ENCODE measurements around the gene ERCC3. TPM values are rescaled to one million over a fixed set of nuclear protein-coding genes. Genes with fewer than 3 reads are reported as not detected.

ERCC3 gene
- total RNA-seq, 1 experiment from 2014 or later, result 52.5 TPM

GRCh38 chr2:127275789-127276188, 18.2 kb downstream of the ERCC3 start:
- H3K36me3 Mint-ChIP-seq (ENCODE audit: insufficient read depth, unreplicated experiment), result peaks cover 92% of the 10 kb centered on the region
- intact Hi-C loops (cut with micrococcal nuclease; ENCODE audit: unreplicated experiment), result no loop called here
- CTCF ChIA-PET, result no interaction called here
- no peaks in the 10 kb centered on the region for H3K9me3 Mint-ChIP-seq (ENCODE audit: unreplicated experiment)
- Histone ChIP-seq H3K27me3 (replicated peaks; ENCODE audit: control insufficient read depth, insufficient read depth, low read length) (no peaks in the 10 kb centered on the region), H3K4me1 (no peaks in the 10 kb centered on the region), H3K36me3 (ENCODE audit: control insufficient read depth, insufficient read depth, low read length) (peaks cover 8% of the 10 kb centered on the region), H3K9me3 (no peaks in the 10 kb centered on the region), H3K4me3 (ENCODE audit: low read depth, low read length) (no peak overlapping the region)
- H3K27ac Mint-ChIP-seq (ENCODE audit: unreplicated experiment), result no peak overlapping the region
- no peak overlapping the region for H3K4me3 Mint-ChIP-seq (ENCODE audit: unreplicated experiment)
- no peaks in the 10 kb centered on the region for H3K27me3 Mint-ChIP-seq (ENCODE audit: insufficient read depth, unreplicated experiment)
- TF ChIP-seq, protein P1, sequence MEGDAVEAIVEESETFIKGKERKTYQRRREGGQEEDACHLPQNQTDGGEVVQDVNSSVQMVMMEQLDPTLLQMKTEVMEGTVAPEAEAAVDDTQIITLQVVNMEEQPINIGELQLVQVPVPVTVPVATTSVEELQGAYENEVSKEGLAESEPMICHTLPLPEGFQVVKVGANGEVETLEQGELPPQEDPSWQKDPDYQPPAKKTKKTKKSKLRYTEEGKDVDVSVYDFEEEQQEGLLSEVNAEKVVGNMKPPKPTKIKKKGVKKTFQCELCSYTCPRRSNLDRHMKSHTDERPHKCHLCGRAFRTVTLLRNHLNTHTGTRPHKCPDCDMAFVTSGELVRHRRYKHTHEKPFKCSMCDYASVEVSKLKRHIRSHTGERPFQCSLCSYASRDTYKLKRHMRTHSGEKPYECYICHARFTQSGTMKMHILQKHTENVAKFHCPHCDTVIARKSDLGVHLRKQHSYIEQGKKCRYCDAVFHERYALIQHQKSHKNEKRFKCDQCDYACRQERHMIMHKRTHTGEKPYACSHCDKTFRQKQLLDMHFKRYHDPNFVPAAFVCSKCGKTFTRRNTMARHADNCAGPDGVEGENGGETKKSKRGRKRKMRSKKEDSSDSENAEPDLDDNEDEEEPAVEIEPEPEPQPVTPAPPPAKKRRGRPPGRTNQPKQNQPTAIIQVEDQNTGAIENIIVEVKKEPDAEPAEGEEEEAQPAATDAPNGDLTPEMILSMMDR (IDR thresholded peaks at IDR 0.05; ENCODE audit: insufficient read depth in 1 of 2, low read depth in 1 of 2, low read length in 1 of 2, severe bottlenecking in 1 of 2, unreplicated experiment in 1 of 2), result no peak
- BruUV-seq (replicated peaks), result no TSS peak
- H3K4me1 Mint-ChIP-seq (ENCODE audit: low read depth, unreplicated experiment), result no peaks in the 10 kb centered on the region
- DNase-seq, result no peak
- POLR2A ChIA-PET, result no interaction called here

GRCh38 chr2:127275356-127275755, 18.6 kb downstream of the ERCC3 start:
- Mint-ChIP-seq H3K9me3 (ENCODE audit: unreplicated experiment) (no peaks in the 10 kb centered on the region), H3K4me3 (ENCODE audit: unreplicated experiment) (no peak overlapping the region), H3K36me3 (ENCODE audit: insufficient read depth, unreplicated experiment) (peaks cover 92% of the 10 kb centered on the region), H3K4me1 (ENCODE audit: low read depth, unreplicated experiment) (no peaks in the 10 kb centered on the region), H3K27ac (ENCODE audit: unreplicated experiment) (no peak overlapping the region), H3K27me3 (ENCODE audit: insufficient read depth, unreplicated experiment) (no peaks in the 10 kb centered on the region)
- Histone ChIP-seq H3K4me1 (no peaks in the 10 kb centered on the region), H3K9me3 (no peaks in the 10 kb centered on the region), H3K36me3 (ENCODE audit: control insufficient read depth, insufficient read depth, low read length) (peaks cover 8% of the 10 kb centered on the region), H3K27me3 (replicated peaks; ENCODE audit: control insufficient read depth, insufficient read depth, low read length) (no peaks in the 10 kb centered on the region), H3K4me3 (ENCODE audit: low read depth, low read length) (no peak overlapping the region)
- TF ChIP-seq, protein P1 (IDR thresholded peaks at IDR 0.05; ENCODE audit: insufficient read depth in 1 of 2, low read depth in 1 of 2, low read length in 1 of 2, severe bottlenecking in 1 of 2, unreplicated experiment in 1 of 2), result no peak
- no peak for DNase-seq
- POLR2A ChIA-PET, result no interaction called here
- CTCF ChIA-PET, result no interaction called here
- no TSS peak for BruUV-seq (replicated peaks)
- intact Hi-C loops (cut with micrococcal nuclease; ENCODE audit: unreplicated experiment), result no loop called here

GRCh38 chr2:127270663-127271062, 23.3 kb downstream of the ERCC3 start:
- ChIA-PET POLR2A (no interaction called here), CTCF (interaction anchor here (1.3 kb wide), 1 partner anchor 73 kb away, joined by 3 read pairs; no protein-coding TSS in a partner anchor)
- no peaks in the 10 kb centered on the region for H3K27me3 Mint-ChIP-seq (ENCODE audit: insufficient read depth, unreplicated experiment)
- no TSS peak for BruUV-seq (replicated peaks)
- H3K4me1 ChIP-seq, result no peaks in the 10 kb centered on the region
- H3K27me3 ChIP-seq (replicated peaks; ENCODE audit: control insufficient read depth, insufficient read depth, low read length), result no peaks in the 10 kb centered on the region
- H3K4me1 Mint-ChIP-seq (ENCODE audit: low read depth, unreplicated experiment), result no peaks in the 10 kb centered on the region
- DNase-seq, result no peak
- H3K4me3 Mint-ChIP-seq (ENCODE audit: unreplicated experiment), result no peak overlapping the region
- no peak overlapping the region for H3K4me3 ChIP-seq (ENCODE audit: low read depth, low read length)
- no peak overlapping the region for H3K27ac Mint-ChIP-seq (ENCODE audit: unreplicated experiment)
- H3K36me3 ChIP-seq (ENCODE audit: control insufficient read depth, insufficient read depth, low read length), result peaks cover 6% of the 10 kb centered on the region
- TF ChIP-seq, protein P1 (IDR thresholded peaks at IDR 0.05; ENCODE audit: insufficient read depth in 1 of 2, low read depth in 1 of 2, low read length in 1 of 2, severe bottlenecking in 1 of 2, unreplicated experiment in 1 of 2), result peak in 1 of 2 experiments; percentile 8
- H3K36me3 Mint-ChIP-seq (ENCODE audit: insufficient read depth, unreplicated experiment), result peaks cover 91% of the 10 kb centered on the region
- no peaks in the 10 kb centered on the region for H3K9me3 ChIP-seq
- intact Hi-C loops (cut with micrococcal nuclease; ENCODE audit: unreplicated experiment), result no loop called here
- H3K9me3 Mint-ChIP-seq (ENCODE audit: unreplicated experiment), result no peaks in the 10 kb centered on the region

All from Caco-2 (cell line).